ENCODE results near the gene RPH3AL.

DNA sequence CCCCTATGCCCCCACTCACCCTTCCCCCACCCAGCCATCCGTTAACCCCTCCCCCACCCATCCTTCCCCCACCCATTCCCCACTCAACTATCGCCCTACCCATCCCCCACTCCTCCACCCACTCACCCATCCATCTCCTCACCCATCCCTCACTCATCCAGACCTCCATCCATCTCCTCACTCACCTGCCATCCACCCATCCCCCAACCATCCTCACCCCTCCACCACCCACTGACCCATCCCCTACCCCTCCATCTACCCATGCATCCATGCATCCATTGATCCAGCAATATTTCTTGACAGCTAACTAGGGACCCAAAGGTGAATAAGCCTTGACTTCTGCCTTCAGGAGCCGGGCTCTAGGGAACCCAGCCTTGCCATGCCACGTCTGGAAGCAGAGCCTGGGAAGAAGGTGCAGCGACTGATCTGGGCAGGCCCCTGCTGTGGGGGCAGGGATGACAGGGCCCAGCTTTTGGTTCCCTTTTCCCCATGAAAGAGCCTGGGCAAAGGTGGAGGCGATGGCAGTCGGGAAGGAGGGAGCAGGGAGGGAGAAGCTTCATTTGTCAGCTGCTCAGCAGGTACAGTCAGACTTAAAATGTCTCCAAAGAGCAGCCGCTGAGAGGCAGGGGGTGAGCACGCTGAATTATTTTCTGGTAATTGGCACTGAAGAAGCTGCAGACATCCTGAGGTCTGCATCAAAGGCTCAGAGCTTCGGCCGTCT lies 148.0 kb downstream of the RPH3AL start:
- no peak for TF ChIP-seq POLR2A (IDR thresholded peaks at IDR 0.05)
- TF ChIP-seq, protein P1, sequence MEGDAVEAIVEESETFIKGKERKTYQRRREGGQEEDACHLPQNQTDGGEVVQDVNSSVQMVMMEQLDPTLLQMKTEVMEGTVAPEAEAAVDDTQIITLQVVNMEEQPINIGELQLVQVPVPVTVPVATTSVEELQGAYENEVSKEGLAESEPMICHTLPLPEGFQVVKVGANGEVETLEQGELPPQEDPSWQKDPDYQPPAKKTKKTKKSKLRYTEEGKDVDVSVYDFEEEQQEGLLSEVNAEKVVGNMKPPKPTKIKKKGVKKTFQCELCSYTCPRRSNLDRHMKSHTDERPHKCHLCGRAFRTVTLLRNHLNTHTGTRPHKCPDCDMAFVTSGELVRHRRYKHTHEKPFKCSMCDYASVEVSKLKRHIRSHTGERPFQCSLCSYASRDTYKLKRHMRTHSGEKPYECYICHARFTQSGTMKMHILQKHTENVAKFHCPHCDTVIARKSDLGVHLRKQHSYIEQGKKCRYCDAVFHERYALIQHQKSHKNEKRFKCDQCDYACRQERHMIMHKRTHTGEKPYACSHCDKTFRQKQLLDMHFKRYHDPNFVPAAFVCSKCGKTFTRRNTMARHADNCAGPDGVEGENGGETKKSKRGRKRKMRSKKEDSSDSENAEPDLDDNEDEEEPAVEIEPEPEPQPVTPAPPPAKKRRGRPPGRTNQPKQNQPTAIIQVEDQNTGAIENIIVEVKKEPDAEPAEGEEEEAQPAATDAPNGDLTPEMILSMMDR (IDR thresholded peaks at IDR 0.05), result no peak
- TF ChIP-seq EP300 (IDR thresholded peaks at IDR 0.05), result no peak

Measured in gastroesophageal sphincter (tissue), 3 donors.